Chondrocyte (in vitro differentiated cells): ENCODE results near the gene APBB2. TPM values are rescaled to one million over a fixed set of nuclear protein-coding genes. Genes with fewer than 3 reads are reported as not detected.

Experiments
- DNase-seq: peaks from one replicate; pipeline ENCODE4 v3.0.0; 2021; ENCODE audit warnings: mixed read lengths, low spot score
- H3K27ac Mint-ChIP-seq: one replicate; pipeline ENCODE4 v1.8.0; 2021; ENCODE audit warnings: mild to moderate bottlenecking, moderate library complexity, mixed read lengths; ENCODE audit not compliant: unreplicated experiment
- H3K27me3 Mint-ChIP-seq: 2 replicates; pipeline ENCODE4 v1.8.0; 2021; ENCODE audit warnings: low read depth, mixed read lengths
- H3K36me3 Mint-ChIP-seq: 2 replicates; pipeline ENCODE4 v1.8.0; 2021; ENCODE audit warnings: low read depth, mixed read lengths
- H3K4me1 Mint-ChIP-seq: 2 replicates; pipeline ENCODE4 v1.8.0; 2021; ENCODE audit warnings: low read depth, mild to moderate bottlenecking, mixed read lengths
- H3K4me3 Mint-ChIP-seq: one replicate; pipeline ENCODE4 v1.8.0; 2021; ENCODE audit warnings: mild to moderate bottlenecking, moderate library complexity, mixed read lengths; ENCODE audit not compliant: unreplicated experiment
- H3K9me3 Mint-ChIP-seq: 2 replicates; pipeline ENCODE4 v1.8.0; 2021; ENCODE audit warnings: low read depth, mixed read lengths
- total RNA-seq: library from RNA; stranded (reverse); gene quantifications from 3 replicates; pipeline ENCODE4 v1.2.1, GENCODE V29; 2021
- TF ChIP-seq, protein P1 (sequence below): fragments of 200-600 bp; sonication (generic); IDR thresholded peaks from 2 replicates; pipeline ENCODE4 v1.5.0; 2021; ENCODE audit warnings: antibody characterized with exemption, mild to moderate bottlenecking, moderate library complexity

The APBB2 gene
- total RNA-seq, 1 donor from 2014 or later, result 119 TPM

DNA sequence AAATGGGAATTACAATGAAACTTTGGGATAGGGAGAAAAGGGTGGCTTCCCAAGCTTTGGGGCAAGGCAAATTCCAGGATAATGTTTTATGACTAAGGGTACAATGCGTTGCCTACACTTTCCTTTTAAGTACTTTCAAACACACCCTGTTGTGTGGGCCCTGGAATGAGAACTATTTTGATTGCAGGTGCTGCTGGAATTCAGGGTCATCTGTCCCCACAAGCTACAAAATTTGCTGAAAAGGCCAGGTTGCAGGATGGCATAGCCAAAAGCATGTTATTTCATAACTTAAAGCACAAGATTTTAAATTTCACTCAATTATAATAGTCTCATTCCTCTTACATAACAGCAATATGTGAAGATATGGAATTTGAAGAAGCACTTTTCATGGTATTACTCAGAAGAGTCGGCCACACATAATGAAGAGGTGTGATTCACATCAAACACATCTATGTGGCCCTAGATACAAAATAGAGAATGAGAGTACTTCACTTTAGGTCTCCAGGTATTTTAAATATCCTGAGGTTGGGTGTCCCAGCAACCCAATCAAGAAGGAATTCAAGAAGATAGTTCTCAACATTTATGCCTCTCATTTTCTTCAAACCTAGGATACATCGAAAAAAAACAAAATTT lies 89.3 kb downstream of the APBB2 start:
- Mint-ChIP-seq H3K36me3 (peaks cover 4% of the 10 kb centered on the region), H3K27ac (peak overlapping the region; percentile 83), H3K4me3 (no peak overlapping the region), H3K9me3 (peaks cover 6% of the 10 kb centered on the region), H3K27me3 (no peaks in the 10 kb centered on the region), H3K4me1 (peaks cover 74% of the 10 kb centered on the region)
- TF ChIP-seq, protein P1, sequence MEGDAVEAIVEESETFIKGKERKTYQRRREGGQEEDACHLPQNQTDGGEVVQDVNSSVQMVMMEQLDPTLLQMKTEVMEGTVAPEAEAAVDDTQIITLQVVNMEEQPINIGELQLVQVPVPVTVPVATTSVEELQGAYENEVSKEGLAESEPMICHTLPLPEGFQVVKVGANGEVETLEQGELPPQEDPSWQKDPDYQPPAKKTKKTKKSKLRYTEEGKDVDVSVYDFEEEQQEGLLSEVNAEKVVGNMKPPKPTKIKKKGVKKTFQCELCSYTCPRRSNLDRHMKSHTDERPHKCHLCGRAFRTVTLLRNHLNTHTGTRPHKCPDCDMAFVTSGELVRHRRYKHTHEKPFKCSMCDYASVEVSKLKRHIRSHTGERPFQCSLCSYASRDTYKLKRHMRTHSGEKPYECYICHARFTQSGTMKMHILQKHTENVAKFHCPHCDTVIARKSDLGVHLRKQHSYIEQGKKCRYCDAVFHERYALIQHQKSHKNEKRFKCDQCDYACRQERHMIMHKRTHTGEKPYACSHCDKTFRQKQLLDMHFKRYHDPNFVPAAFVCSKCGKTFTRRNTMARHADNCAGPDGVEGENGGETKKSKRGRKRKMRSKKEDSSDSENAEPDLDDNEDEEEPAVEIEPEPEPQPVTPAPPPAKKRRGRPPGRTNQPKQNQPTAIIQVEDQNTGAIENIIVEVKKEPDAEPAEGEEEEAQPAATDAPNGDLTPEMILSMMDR, result no peak
- DNase-seq, result no peak

DNA sequence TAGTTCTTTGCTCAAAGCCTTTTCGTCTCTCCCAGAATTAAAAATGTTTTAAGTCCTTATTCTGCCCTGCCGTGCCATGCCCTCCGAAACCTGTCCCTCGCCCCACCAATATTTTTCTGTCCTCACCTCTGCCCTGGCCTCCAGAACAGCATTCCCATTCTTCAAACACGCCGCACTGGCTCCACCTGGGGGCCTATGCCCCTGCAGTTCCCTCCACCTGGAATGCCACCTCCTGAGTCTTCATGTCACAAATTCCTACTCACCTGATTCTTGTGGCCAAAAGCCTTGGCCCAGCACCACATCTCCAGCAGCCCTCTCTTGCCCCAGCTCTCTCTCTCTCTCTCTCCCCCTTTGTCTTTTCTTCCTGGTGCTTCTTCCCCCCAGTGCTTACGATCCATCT lies 91.6 kb downstream of the APBB2 start:
- Mint-ChIP-seq H3K27me3 (no peaks in the 10 kb centered on the region), H3K27ac (peak overlapping the region; percentile 24), H3K4me1 (peaks cover 81% of the 10 kb centered on the region), H3K4me3 (no peak overlapping the region), H3K36me3 (peaks cover 4% of the 10 kb centered on the region), H3K9me3 (peaks cover 6% of the 10 kb centered on the region)
- DNase-seq, result no peak
- TF ChIP-seq, protein P1, result no peak

DNA sequence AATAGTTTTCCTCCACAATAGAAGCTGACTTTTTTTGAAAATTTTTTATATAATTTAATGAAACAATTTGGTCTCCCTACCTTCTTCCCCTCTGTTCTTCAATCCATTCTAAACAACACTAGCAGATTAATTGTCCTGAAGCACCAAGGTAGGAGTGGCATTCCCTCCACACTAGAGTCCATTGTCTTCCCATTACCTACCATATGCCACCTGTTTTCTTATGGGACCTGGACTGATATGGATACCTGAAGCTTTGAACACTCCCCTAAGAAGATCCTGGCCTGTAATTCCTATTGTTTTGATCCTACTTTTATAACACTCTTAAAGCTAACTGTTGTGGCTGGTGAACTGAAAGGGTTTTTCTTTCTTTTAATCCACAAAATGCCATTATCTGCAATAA lies 92.0 kb downstream of the APBB2 start:
- Mint-ChIP-seq H3K4me3 (no peak overlapping the region), H3K27me3 (no peaks in the 10 kb centered on the region), H3K9me3 (peaks cover 6% of the 10 kb centered on the region), H3K4me1 (peaks cover 80% of the 10 kb centered on the region), H3K27ac (no peak overlapping the region), H3K36me3 (peaks cover 3% of the 10 kb centered on the region)
- DNase-seq, result no peak
- TF ChIP-seq, protein P1, result no peak

DNA sequence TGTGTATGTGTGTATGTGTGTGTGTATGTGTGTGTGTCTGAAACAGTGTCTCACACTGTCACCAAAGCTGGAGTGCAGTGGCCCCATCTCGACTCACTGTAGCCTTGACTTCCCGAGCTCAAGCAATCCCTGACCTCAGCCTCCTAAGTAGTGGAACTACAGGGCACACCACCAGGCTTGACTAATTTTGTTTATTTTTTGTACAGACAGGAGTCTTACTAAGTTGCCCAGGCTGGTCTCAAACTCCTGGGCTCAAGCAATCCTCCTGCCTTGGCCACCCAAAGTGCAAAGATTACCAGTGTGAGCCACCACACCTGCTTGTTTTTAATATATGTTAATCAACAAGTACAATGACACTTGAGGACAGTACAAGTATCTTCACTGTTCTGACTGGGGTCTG lies 92.4 kb downstream of the APBB2 start:
- TF ChIP-seq, protein P1, result no peak
- Mint-ChIP-seq H3K4me1 (peaks cover 76% of the 10 kb centered on the region), H3K36me3 (peaks cover 4% of the 10 kb centered on the region), H3K27me3 (no peaks in the 10 kb centered on the region), H3K4me3 (no peak overlapping the region), H3K9me3 (peaks cover 6% of the 10 kb centered on the region), H3K27ac (peak overlapping the region; percentile 87)
- no peak for DNase-seq

DNA sequence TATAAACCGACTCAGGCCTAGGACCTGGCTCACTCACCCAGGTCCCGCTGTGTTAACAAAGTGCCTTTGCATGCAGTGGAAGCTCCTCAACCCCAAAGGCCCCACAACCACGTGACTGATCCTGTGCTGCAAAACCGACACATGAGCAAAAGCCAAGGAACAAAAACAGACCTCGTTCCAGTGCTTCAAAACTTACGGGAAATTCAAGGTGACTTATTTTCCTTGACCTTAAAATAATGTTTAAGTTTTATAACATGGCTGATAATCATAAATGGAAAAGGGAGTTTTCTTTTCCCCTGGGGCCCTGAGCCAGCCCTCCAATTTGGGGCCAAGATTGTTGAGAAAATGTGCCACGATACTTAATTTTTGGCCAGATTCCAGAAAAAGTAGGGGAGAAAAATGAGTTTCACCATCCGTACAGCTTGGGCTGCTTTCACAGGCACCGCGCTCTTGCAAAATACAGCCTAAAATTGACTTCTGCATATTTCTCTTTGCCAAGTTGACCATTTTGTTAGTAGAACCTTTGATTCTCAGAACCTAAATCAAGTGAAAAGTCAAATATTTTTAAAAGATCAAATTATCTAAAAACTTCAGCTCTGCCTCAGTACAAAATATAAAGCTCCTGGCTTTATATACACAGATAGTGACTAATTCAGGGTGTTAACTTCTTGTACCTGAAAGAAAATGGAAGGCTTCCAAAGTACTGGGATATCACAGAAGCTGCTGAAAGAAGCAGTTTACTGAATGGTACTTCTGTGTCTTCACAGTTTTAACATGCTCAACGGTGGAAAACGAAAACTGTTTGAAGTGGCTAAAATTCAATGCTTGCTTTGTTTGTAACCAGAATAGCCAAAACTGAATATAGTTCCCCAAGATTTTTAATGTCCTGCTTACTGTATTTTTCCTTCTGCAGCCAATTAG lies 93.8 kb downstream of the APBB2 start:
- H3K36me3 Mint-ChIP-seq, result peaks cover 9% of the 10 kb centered on the region
- DNase-seq, result no peak
- H3K9me3 Mint-ChIP-seq, result peaks cover 4% of the 10 kb centered on the region
- H3K27me3 Mint-ChIP-seq, result no peaks in the 10 kb centered on the region
- TF ChIP-seq, protein P1, result no peak
- peak overlapping the region; percentile 87 for H3K27ac Mint-ChIP-seq
- H3K4me1 Mint-ChIP-seq, result peaks cover 66% of the 10 kb centered on the region
- peak overlapping the region; percentile 49 for H3K4me3 Mint-ChIP-seq
